Stimulated activated CD4-positive, alpha-beta T cell treated with anti-CD3 and anti-CD28 coated beads, Interleukin-1b, Interleukin-23, amount 100 ng/mL, for 48 hours (primary cell): ENCODE results near the gene PDIA4.

Experiments
- DNase-seq: peaks from one replicate; pipeline ENCODE4 v3.0.0-alpha.2; 2020

PDIA4 gene

GRCh38 chr7:148963583-148964482 lies 64.5 kb downstream of the PDIA4 start:
- no peak for DNase-seq

- peak; percentile 60 for DNase-seq
Observed at GRCh38 chr7:148962823-148963582, 65.3 kb downstream of the PDIA4 start.

DNA sequence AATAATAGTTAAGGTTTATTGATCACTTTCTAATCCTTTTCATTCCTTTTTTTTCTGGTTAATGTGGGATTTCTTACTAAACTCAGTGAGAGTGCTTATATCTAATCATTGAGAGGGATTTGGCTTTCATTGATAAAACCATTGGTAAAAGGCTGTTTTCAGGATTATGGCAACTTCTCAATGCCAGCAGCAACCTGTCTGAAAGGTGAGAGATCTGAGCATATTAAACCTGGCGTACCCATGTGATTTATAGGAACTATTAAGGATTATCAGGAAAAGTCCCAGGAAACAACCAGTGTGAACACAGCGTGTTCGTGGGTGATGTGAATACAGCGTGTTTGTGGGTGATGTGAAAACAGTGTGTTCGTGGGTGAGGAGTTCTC lies 65.9 kb downstream of the PDIA4 start:
- DNase-seq, result no peak

GRCh38 chr7:148959726-148960125 lies 68.6 kb downstream of the PDIA4 start:
- DNase-seq, result no peak

- DNase-seq, result no peak
Observed at GRCh38 chr7:148958061-148958460, 70.2 kb downstream of the PDIA4 start.

DNA sequence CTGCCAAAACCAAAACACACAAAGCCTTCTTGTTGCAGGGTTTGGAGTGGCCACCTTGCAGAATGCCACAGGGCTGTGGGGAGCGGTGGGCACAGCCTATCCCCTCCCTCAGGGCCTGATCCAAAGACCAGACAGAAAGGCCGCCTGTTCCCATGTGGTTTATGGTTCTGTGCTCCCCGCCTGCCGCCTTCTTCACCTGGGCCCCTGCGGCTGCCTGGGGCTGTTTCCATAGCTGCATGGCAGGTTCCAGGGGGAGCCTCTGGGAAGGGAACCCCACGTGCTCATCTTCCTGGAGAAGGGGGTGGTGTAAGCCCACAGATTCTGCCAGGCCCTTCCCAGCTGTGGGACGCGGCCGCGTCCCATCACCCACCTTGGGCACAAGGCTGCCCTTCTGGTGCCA lies 73.5 kb downstream of the PDIA4 start:
- DNase-seq, result no peak

- DNase-seq, result no peak
Observed at GRCh38 chr7:148953676-148954075, 74.6 kb downstream of the PDIA4 start.
